ENCODE measurements around the gene TRAPPC12.
"Not testable (repeated sequence)": the region's sequence is repeated elsewhere in the genome, so short reads cannot be mapped to it uniquely, and the experiment has no call there.

TRAPPC12 gene

DNA sequence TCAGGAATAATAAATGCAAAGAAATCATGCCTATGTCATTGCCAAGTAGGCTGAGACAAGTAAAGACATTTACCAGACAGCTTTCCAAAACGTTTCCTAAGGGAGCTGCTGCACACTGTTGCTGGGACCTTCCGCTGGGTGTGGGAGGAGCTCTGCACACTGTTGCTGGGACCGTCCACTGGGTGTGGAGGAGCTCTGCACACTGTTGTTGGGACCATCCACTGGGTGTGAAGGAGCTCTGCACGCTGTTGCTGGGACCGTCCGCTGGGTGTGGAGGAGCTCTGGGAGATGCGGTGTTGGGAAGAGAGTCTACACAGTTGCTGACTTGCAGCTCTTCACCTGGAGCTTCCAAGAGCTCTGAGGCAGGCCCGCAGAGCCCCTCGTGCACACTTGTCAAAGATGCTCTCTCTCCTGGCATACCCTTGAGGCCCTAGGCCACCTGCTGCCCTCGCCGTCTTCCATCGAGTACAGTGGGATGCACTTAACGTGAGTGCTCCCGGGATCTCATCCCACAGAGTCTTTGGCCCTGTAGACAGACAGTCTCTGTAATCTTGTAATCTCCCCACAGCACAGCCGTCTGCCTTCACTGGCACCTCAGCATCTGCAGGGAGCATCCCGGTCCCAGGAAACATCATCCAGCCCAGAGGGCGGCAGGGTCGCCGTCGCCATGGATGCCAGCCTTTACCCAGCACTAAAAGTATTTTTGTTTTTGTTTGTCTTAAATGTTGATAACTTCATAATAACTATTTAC, 51.4 kb downstream of the TRAPPC12 start:
- no peak for DNase-seq (ENCODE audit: extremely low read depth in 1 of 2, low read depth in 1 of 2)

DNA sequence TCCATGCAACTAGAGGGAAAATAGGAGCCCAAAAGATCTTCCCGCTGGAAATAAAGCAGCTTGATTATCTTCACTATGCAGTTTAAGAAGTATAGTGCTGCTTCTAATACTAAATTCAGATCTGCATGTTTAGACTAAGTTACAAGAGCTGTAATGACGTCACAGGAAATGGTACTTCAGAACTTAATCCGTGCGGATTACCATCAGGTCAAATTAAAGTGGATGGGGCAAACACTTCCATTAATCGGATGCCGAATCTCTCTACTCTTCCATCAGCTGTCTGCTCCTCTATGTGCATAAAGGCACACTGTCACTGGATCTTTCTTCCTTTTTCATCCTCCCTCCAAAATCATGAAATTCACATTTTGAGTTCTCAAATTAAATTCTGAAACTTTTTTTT, 52.6 kb downstream of the TRAPPC12 start:
- DNase-seq (ENCODE audit: extremely low read depth in 1 of 2, low read depth in 1 of 2): no peak

DNA sequence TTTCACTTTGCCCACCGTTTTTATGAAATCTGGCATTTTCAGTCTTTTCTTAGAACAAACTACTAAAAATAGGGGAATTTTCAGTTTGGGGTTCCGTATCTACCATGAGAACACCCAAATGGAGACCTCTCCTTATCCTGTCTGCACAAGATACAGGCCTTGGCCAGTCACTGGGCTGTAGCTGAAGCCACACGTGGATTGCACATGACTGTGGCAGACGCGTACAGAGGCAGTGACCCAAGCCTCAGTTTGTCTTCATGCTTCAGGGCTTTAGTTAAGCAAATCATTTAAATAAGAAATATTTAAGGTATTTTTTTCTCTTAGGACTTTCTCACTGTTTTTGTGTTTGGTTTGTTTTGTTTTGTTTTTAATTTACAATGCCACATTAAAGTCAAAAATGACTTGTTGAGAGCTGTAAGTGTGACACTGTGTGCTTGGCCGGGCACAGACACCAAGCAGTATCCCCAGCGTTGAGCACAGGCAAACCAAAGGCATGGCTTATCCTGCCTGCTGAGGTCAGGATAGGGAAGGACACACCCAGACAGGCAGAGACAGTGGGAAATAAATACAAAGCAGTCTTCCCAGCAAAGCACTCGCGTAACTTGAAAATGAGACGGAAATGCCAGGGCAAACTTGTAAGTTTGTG, 53.3 kb downstream of the TRAPPC12 start:
- no peak for DNase-seq (ENCODE audit: extremely low read depth in 1 of 2, low read depth in 1 of 2)

DNA sequence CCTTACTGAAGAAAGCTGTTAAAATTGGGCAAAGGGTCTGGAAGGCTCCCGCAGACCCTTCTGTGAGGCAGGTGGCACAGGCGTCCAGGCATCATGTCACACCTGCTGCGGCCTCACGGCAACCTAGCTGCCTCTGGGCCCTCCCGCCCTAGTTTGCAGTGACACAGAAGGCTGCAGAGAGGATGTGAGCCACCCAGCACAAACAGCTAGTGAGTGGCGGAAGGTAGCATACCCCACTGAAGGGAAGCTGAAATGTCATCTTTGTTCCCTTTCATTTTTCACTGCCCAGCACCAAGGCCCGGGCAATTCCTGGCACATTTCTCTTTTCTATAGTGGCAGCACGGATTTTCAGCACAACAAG, 53.8 kb downstream of the TRAPPC12 start:
- DNase-seq (ENCODE audit: extremely low read depth in 1 of 2, low read depth in 1 of 2): no peak

DNA sequence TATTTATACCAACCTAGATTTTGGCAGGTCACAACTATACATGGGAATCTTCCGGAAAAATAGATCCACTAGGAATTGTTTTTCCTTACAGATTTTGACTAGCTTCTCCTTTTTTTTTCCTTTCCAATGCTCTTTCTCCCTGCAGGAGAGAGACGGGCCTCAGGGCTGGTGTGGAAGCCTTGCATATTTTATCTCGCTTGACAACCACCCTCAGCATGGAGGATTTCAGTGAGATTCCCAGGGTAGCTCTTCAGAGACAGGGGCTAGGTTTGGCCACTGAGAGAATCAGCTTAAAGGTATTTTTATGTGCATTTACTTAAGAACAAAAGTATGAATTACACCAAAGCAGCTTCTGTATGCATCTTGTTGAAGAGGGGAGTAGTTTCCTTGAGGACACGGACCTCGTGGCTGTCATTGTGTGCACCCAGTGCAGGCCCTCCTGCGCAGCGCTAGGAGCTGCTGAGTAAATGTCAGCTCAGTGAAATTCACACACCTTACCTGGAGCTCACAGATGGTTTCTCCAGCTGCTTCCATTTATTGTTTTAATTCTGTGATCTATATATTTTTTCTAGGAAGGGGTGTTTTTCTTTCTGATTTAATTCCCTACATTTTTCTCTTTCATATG, 54.4 kb downstream of the TRAPPC12 start:
- no peak for DNase-seq (ENCODE audit: extremely low read depth in 1 of 2, low read depth in 1 of 2)

DNA sequence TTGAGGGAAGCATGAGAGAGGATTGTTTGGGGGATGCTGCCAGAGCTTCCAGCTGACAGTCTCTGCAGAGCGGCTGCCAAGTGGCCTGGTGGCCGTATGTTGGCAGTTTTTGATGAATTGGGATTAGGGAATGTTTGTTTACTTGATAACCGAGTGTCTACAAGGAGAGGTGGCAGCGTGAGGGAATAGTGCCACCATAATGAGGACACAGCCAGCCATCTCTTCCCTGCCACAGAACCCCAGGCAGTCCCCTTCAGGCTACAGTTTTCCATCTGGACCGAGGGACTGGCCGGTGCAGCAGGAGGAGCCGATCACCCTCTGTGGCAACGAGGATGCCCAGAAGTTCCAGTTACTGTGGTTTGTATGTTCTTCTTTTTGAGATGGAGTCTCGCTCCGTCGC, 55.2 kb downstream of the TRAPPC12 start:
- no peak for DNase-seq (ENCODE audit: extremely low read depth in 1 of 2, low read depth in 1 of 2)

DNA sequence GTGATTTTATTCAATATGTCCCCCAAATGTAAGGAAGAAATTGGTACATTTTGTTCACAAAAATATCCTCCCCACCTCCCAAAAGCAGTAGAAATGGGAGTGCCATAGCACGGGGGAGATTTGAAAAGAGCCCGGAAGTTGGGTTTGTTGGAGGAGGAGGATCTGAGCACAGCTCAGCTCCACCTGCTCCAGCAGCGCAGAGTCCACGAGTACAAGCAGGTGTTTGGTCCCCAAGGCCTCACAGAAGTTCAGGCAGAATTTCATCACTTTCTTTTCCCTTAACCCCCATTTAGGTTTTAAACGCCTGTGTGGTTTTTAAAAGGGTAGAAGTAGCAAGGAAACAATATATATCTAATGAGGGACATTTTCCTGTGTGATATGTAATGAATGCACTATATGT, 56.0 kb downstream of the TRAPPC12 start:
- DNase-seq (ENCODE audit: extremely low read depth in 1 of 2, low read depth in 1 of 2): no peak

DNA sequence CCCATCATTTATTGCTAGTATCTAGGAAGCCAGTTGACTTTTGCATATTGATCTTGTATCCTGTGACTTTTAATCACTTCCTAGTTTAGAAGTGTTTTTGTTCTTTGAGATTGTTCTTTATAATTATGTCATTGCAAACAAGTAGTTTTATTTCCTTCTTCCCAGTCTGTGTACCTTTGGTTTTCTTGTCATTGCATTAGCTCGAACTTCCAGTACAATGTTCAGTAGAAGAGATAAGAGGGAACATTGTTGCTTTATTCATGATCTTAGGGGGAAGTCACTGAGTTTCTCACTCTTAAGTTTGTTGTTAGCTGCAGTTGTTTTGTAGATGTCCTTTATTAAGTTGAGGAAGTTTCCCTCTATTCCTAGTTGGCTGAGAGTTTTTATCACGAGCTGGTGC, 61.0 kb downstream of the TRAPPC12 start:
- no peak for DNase-seq (ENCODE audit: extremely low read depth in 1 of 2, low read depth in 1 of 2)

DNA sequence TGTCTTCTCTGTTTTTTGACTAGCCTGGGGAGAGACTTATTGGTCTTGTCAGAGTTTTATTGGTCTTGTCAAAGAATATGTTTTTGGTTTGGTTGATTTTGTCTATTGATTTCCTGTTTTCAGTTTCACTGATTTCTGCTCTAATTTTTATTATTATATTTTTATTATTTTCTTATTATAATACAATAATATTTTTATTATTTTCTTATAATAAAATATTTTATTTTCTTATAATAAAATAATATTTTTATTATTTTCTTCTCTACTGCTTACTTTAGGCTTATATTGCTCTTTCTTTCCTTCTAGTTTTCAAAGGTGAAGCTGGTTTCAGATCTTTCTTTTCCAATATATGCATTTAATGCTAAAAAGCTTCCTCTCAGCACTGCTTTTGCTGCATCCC, 62.0 kb downstream of the TRAPPC12 start:
- no peak for DNase-seq (ENCODE audit: extremely low read depth in 1 of 2, low read depth in 1 of 2)

DNA sequence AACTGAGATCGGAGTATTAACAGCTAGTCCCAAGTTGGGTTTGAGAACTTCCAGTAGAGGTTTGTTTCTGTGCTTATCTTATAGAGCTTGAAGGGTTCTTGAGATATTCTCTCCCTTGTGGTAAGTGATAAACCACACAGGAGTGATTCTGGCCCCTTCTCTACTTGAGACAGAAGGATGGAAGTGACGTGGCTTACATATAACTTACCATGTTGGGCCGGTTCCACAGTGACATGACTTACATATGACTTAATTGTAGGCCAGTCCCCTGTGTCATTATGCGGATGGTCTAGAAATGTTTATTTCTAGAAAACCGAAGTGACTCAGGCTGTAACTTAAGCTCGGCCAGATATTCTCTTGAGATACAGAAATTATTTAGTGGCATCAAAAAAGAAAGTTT, 62.7 kb downstream of the TRAPPC12 start:
- no peak for DNase-seq (ENCODE audit: extremely low read depth in 1 of 2, low read depth in 1 of 2)

DNA sequence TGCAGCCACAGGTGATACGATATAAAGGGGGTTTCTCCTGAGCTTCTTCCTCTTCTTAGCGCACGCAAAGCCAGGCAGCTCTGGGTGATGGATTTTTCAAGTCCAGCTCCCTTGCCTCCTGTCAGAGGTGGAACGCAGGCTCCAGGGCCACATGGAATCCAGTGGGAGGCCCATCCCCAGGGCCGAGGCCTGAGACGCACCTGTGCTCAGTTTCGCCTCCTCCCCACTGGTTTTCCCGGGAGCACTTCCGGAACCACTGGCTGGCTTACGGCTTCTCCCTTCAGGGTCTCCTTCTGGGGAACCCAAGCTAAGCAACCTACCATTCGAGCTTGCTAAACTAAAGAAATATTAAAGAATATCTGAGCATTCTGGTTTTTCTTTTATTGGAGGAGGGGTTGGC, 63.6 kb downstream of the TRAPPC12 start:
- no peak for DNase-seq (ENCODE audit: extremely low read depth in 1 of 2, low read depth in 1 of 2)

DNA sequence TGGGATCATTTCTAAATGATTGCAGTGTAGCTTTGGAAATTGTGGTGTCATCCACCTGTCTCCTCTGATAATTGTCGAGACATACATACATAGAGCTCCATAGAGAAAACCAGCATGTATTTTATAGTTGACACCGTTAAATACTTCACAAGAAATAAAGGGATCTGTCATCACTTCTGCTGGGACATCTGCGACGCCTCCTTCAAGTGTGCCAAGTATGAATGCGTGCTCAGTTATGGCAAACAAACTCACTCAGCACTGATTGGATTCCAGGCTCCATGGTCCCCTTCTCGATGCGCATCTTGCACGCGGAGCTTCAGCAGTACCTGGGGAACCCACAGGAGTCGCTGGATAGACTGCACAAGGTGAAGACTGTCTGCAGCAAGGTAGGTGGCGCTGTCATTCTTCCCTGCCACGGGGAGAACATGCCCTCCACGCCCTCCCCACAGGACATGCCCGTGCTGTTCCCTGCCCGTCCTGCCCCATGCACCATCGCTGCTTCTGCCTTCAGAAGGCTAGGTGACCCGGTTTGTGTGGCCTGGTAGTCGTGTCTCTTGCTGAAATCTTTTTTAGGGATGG, 64.1 kb downstream of the TRAPPC12 start:
- DNase-seq (ENCODE audit: extremely low read depth in 1 of 2, low read depth in 1 of 2): no peak

DNA sequence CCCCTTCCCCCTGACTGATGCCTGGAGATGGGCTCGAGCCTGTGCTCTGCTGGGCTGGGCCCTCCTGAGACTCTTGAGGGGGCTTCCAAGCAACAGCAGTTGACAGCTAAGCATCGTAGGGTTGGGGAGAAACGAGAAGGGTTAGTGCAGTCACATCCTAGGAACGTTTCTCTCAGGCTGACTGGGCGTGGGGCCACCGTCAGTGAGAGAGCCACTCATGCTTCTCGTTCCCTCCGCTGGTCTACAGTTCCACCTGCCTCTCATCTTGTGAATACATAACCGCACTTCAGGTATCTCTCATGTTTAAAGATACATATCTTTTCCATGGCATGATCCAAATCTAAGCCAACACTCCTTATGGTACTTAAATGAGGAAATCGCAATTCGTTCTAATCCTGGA, 66.4 kb downstream of the TRAPPC12 start:
- DNase-seq (ENCODE audit: extremely low read depth in 1 of 2, low read depth in 1 of 2): no peak

DNA sequence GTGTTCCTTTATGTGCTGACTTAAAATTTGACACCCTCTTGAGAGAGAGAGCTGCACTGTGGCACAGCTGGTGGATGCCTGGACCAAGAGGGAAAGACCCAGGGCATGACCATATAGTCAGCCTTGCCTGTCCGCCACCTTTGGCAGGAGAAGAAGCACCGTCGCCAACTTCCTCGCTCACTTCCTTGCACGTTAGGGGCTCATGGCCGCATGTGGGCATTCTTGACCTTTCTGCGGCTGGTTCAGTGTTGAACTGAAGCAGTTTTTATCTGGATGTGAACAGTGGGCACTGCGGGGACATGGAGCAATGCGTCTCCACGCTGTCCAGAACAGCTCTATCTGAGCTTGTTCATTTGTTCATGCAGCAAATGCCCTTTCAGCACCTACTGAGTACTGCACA, 66.9 kb downstream of the TRAPPC12 start:
- DNase-seq (ENCODE audit: extremely low read depth in 1 of 2, low read depth in 1 of 2): no peak

DNA sequence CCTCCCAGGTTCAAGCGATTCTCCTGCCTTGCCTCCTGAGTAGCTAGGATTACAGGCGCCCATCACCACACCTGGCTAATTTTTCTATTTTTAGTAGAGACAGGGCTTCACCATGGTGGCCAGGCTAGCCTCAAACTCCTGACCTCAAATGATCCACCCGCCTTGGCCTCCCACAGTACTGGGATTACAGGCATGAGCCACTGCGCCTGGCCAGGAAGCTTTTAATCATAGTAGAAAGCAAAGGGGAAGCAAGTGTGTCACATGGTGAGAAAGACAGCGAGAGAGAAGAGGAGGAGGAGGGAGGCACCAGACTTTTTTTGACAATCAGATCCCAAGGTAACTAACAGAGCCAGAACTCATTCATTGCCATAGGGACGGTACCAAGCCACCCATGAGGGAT, 67.7 kb downstream of the TRAPPC12 start:
- not testable (repeated sequence) for DNase-seq (ENCODE audit: extremely low read depth in 1 of 2, low read depth in 1 of 2)

DNA sequence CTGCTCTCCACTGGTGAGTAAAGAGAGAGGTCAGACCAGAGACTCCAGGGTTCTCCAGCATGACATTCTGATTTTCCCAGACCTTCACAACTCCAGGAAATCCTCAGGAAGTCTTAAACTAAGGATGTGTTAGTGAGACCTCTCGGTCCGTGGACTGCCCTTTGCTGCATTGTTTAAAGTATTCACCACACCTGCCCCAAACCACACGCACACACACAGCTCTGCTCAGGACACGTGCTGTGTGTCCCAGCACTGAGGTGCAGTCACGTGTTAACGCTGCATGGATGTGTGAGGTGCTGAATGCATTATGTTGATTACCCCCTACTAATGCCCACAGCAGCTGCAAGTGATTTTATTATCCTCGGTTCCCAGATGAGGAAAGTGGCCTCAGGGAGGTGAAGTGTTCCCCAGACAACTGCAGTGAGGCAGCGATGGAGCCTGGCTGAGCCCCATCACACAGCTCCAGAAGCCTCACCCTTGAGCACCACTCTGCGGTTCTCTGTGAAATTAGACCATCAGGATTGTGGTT, 68.4 kb downstream of the TRAPPC12 start:
- DNase-seq (ENCODE audit: extremely low read depth in 1 of 2, low read depth in 1 of 2): no peak

DNA sequence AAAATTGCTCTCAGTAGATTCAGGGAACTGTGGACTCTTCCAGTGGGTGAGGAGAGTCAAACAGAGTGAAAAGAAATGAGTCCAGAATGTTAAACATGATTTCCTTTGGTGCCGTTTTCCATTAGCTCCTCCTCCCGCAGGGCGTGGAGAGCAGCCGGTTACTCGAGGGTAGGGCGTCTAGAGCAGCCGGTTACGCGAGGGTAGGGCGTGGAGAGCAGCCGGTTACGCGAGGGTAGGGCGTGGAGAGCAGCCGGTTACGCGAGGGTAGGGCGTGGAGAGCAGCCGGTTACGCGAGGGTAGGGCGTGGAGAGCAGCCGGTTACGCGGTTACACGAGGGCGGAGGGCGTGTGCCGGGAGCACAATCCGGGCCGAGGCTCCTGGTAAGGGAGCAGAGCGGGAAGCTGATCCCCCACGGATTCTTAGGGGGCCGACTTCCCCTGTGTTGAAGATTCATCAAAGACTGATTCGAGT, 69.0 kb downstream of the TRAPPC12 start:
- DNase-seq (ENCODE audit: extremely low read depth in 1 of 2, low read depth in 1 of 2): not testable (repeated sequence)

DNA sequence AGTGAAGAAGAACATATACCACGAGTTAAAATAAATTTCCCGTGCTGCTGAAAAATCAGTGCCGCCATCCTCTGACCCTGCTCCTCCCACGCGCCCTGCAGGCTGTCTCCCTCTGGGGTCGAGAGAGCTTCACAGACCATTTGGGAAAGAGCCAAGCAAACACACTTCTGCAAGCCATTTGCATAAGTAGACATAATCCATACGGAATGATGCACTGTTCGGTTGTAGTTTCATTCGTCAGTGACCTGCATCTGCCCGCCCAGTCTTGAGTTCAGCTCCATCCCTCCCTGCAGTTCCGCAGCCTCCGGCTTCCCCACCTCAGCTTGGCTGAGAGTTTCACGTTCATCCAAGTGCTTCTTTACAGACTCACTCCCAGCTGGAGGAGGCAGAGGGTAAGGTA, 69.6 kb downstream of the TRAPPC12 start:
- no peak for DNase-seq (ENCODE audit: extremely low read depth in 1 of 2, low read depth in 1 of 2)

DNA sequence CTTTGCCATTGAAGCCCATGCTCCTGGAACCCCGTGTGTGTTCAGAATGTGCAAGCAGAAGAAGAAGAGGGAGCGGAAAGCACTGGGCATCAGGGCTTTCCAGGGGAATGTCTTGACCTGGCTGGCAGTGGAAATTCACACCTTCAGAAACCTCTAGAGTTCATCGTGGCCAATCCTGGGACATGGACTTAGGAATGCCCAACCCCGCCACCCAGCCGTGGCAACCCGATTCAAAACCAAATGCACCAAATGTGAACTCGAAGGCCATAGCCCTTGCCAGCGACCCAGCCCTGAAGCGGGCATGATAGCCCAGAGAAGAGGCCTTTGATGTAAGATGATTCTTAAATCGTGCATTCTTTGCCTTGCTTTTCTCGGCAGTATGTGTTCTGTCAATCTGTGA, 70.4 kb downstream of the TRAPPC12 start:
- DNase-seq (ENCODE audit: extremely low read depth in 1 of 2, low read depth in 1 of 2): no peak

DNA sequence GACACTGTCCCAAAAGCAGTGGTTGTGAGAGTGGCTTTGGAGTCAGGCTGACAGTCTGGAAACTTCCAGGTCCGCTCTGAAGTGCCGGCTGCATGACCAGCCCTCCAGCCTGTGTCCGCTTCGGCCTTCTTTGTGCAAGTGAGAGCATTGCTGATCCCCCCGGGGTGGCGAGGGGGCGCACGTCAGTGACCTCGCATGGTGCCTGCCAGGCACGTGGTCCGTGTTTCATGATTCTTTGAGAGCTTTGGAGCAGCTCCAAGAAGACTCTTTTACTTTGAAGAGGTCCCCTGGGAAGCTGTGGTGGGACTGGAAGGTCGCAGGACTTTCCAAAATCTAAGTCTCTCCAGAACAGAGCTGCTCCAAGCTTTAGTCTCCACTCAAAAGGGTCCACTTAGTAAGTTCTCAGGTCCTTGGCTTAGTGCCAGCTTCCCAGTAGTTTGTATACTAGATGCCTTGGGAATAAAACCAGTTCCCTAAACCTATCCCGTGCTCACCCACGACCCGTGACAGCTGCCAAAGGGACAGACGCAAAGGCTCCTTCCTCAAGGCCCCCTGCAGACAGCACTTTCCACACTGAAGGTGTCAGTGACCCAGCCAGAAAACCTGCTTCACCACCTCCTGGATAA, 71.0 kb downstream of the TRAPPC12 start:
- DNase-seq (ENCODE audit: extremely low read depth in 1 of 2, low read depth in 1 of 2): no peak

DNA sequence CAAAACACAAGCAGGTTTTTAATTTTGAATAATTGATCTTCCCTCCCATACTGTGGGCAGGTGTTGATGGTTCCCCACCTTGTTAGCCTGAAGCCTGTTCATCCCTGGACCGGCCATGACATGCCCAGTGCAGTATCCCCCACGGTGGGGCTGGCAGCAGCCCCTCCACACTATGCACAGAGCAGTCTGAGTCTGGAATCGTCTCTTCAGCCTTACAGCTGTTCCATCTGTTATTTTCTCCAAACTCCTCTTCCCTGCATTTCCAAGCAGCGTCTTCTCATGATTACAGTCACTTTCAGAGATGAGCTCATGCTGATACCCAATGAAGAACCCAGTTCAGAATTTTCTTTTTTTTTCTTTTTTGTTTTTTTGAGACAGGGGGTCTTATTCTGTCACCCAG, 71.7 kb downstream of the TRAPPC12 start:
- no peak for DNase-seq (ENCODE audit: extremely low read depth in 1 of 2, low read depth in 1 of 2)
